DMS153 treated with DMSO at 0.1 percent for 48 hours (cell line): ENCODE results near the gene NMT2.
A peak's percentile ranks its signal among the peaks of the same experiment; 100 is the strongest.
"Not testable (repeated sequence)": the region's sequence is repeated elsewhere in the genome, so short reads cannot be mapped to it uniquely, and the experiment has no call there.

Experiments used
- DNase-seq: peaks from one replicate; lab custom pipeline; 2025; ENCODE audit not compliant: unreplicated experiment; lab: John Stamatoyannopoulos, UW

The NMT2 gene

DNA sequence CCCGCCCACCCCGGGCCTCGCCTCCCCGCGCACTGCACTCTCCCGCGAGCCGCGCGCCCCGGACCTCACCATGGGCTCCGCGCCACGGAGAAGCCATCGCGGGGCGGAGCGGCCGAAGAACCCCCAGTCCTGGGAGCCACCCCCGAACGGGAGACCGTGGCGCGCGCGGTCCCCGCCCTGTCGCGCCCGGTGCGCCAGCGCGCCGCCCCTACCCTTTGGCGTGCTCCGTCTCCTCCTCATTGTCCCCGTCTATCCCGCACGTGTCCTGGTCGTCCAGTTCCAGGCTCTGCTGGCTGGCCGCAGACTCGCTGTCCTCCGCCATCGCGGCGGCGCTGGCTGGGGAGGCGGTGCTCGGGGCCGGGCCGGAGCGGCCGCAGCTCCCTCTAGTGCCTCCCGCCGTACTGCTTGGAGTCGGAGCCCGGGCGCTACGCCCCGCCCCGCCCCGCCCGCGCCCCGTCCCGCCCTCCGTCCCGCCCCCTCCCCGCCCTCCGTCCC lies at the start of gene NMT2:
Gene NMT2, minus strand, starts transcription at position 403 of the 495 bp plus-strand sequence. Its CDS starts 81 bp downstream, at position 322.
- DNase-seq, result no peak

DNA sequence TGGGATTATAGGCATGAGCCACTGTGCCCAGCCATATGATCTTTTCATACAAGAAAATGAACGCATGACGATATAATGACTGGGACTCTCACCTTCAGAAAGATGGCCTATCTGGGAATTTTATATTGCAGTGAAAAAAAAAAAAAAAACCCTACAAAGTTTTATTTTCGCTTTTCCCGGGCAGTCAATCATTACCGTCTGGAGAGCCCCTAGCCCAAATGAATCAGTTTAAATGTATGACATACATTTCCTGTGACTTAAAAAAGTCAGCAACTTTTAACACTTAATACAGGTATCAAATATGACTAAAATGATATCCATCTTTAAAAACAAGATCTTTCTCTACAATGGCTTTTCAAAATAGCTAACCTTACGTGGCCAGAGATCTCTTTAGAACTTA lies 48.2 kb upstream of the NMT2 start:
- DNase-seq, result no peak

DNA sequence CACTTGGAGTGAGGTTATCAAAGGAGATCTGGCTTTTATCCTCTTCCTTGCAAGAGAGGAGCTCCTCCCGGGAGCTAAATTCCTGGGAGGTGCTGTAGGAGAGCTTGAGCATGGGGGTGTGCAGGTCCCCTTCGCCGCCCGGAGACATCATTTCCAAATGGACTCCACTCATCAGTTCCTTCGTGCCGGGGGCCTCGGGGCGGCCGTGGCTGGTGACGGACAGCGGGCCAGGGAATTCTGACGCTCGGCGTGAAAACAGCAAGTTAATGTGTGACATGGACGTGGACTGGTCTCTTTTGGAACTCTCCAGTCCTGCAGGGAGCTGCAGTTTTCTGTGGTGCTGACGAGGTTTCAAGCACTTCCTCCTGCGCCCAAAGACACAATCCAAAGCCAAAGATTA lies 45.7 kb upstream of the NMT2 start:
- no peak for DNase-seq

- DNase-seq, result no peak
Measured at GRCh38 chr10:15213461-15213861, 45.0 kb upstream of the NMT2 start.

- DNase-seq, result no peak
Measured at GRCh38 chr10:15211464-15211979, 43.0 kb upstream of the NMT2 start.

GRCh38 chr10:15210521-15210920 lies 42.0 kb upstream of the NMT2 start:
- DNase-seq, result no peak

DNA sequence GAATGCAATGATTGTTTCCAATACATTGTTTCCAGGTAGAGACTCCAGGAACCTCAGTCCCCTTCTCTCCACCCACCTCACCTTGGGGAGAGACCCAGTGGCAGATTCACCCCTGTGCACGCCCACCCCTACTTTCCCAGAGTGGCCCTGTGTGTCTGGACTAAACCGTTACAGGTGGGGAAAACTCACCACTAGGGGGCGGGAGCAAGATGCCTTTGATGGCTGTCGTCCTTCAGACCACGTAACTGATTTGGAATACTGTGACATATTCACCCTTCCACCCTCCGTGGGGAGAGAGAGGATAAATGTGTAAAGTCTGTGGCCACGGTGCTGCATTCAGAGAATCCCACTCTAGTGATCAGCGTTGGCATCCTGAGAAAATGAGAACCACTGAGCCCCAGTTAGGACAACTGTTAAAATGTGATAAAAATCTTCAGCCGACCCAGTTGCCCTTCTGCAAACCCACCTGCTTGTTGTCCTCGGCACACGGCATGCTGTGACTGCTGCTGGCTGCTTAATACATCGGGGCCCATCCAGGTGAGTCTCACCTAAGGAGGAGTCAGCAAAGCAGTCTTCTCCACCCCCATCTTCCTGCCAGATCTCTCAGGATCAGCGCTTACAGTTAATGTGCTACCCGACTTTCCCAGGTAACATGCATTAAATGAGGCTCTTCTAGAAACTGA lies 41.5 kb upstream of the NMT2 start:
- peak; percentile 18 for DNase-seq

DNA sequence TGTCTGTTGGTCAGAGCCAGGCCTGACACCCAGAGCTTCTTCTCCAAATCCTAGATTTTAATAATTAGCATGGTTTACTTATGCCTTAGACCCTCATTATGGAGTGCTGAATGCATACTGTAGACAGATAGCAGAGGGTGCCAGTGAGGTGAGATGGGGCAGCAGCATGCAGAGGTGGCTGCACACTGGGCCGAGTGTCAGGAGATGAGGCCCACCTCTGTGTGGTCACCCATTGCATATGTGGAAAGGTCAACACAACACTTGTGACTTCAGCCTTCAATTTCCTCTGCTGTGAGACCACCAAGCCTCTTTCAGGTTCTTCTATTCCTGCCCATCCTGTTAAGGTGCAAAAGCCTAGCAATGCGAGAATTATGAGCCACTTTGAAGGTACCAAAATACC lies 39.7 kb upstream of the NMT2 start:
- no peak for DNase-seq

- DNase-seq, result not testable (repeated sequence)
Measured at GRCh38 chr10:15207410-15207809, 38.9 kb upstream of the NMT2 start.

DNA sequence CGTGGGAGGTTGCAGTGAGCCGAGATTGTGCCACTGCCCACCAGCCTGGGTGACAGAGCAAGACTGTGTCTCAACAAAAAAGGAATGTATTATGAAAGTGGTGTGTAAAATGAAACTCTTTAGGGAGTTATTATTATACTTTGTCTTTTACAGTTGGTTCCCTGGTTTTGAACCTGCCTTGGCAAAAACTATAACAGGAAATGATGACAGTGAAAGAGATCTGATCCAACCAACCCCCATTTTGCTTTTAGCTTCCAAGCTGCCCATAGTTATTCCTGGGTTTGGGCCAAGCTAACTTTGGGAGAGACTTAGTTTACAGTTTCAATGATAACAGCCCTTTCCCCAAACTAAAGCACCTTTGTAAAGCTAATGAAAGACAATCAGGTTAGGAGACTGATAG lies 34.1 kb upstream of the NMT2 start:
- DNase-seq, result no peak

- not testable (repeated sequence) for DNase-seq
Measured at GRCh38 chr10:15202301-15202621, 33.8 kb upstream of the NMT2 start.

DNA sequence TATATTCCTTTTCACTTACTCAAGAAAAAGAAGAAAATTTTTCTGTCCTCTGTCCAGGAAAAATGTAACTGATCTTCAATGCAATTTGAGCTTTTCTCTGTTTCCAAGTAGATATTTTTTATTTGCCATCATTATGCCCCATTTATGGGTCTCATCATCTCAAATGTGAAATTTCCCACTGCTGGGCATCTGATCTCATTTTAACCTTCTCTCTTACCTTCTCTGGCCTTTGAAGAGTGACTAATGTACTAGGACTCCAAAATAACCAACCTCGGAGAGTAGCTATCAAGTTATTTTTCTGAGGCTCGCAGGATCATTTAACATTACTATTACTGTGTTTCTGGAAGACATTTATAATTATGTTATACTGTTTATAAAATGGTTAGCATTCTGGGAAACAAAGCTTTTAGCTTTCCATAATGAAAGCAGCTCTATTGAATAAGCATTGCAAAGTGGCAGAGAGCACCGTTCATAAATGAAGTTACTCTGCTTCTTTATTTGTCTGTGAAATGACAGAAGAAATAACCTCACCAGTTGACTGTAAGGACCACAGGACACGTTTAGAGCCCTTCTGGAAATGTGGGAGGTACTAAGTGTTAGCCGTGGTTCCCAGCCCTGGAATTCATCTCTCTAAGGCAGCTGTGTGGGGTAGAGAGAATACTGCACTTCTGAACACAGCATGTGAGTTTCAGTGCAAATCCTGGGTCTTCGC lies 33.3 kb upstream of the NMT2 start:
- DNase-seq, result no peak

GRCh38 chr10:15200626-15201025 lies 32.1 kb upstream of the NMT2 start:
- DNase-seq, result no peak

- no peak for DNase-seq
Measured at GRCh38 chr10:15197911-15198310, 29.4 kb upstream of the NMT2 start.

GRCh38 chr10:15197276-15197675 lies 28.8 kb upstream of the NMT2 start:
- DNase-seq, result no peak

GRCh38 chr10:15196021-15196834 lies 27.7 kb upstream of the NMT2 start:
- DNase-seq, result no peak

DNA sequence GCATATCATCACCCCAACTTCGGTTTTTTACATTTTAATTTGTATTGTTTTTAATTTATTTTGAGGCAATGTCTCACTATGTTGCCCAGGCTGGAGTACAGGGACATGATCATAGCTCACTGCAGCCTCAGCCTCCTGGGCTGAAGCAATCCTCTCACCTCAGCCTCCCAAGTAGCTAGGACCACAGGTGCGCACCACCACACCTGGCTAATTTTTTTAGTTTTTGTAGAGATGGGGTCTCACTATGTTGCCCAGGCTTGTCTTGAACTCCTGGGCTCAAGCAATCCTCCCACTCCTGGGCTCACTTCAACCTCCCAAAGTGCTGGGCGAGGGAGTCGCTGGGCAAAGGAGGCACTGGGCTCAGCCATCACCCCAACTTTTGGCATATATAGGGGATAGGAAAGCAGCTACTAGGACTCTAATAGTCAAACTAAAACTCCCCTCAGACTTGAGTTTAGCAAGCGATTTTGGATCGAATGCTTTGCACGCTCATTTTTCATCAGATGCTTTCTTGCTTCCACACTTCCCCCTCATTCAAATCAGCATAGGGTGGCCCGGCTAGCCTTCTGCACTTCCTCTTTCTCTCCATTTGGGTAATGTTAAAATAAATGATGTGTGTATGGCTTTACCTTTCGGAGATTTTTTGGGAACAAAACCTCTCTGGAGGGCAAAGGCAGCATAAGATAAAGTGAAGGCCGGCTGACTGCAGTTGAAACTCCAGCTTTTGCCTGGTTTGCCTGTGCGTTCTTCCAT lies 20.8 kb upstream of the NMT2 start:
- no peak for DNase-seq

GRCh38 chr10:15188603-15189002 lies 20.1 kb upstream of the NMT2 start:
- DNase-seq, result no peak

DNA sequence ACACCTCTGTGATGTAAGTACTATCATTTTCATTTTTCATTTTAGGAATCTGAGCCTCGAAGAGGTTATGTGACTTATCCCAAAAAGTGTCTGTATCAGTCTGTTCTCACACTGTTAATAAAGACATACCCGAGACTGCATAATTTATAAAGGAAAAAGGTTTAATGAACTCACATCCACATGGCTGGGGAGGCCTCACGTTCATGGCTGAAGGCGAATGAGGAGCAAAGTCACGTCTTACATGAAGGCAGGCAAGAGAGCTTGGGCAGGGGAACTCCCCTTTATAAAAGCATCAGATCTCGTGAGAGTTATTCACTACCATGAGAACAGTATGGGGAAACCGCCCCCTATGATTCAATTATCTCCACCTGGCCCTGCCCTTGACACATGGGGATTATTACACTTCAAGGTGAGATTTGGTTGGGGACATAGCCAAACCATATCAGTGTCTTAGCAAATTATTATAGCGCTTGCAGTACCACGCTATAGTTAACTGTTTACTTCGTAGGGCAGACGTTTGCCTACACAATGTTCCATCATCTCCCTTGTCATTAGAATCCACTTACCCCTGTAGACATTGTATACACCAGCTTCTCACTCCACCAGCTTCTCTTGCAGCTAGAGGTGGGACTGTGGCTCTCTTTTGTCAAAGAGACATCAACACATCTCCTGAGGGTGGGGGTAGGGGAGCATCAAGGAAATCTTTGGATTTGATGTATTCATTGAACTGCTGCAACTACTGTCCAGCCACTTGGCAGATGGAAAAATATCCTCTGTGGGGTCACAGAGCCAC lies 15.4 kb upstream of the NMT2 start:
- no peak for DNase-seq

DNA sequence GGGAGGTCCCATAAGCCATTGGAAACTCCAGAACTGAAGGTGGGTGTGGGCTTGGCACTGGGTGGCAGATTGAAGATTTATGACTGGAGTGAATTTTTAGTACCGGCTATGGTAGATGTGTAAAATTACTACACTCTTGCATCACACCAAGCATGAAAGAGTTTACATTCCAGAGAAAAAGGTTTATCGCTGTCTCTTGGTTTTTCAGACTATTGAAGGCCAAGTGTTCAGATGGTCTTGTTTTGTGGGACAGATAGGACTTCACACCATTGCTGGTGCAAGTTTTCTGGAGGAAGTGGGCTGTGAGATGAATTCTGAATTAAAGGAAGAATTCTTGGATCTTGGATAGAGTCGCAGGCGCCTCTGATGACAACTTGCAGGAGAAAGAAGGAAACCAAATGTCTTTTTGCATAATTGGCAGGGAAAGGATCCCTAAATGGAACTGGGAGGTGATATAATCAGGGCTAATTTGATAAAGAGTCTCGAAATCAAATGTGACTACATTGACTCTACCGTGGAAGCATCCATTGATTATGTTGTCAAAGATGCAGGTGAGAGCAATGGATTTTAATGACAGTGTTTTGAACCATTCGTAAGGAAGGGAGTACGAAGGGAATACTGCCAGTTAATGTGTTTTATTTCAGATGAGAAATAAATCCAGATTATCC lies 14.2 kb upstream of the NMT2 start:
- no peak for DNase-seq
